T-helper 22 cell (primary cell): ENCODE results near the gene RPS8.
"Not testable (repeated sequence)": the region's sequence is repeated elsewhere in the genome, so short reads cannot be mapped to it uniquely, and the experiment has no call there.

Experiments used
- DNase-seq: peaks from one replicate; pipeline ENCODE4 v3.0.0-alpha.2; 2020; ENCODE audit warnings: low read depth

RPS8 gene

GRCh38 chr1:44775078-44775929 lies at the start of gene RPS8:
TSS of gene RPS8 (plus strand) at chr1:44775540. CDS start at chr1:44775597, 57 bp downstream.
- DNase-seq: peak; percentile 74

- DNase-seq: peak; percentile 78
Observed at GRCh38 chr1:44730741-44731512, 44.4 kb upstream of the RPS8 start, which contains the start of gene RNU5D-1. TSS of gene RNU5D-1 (minus strand) at chr1:44731170.

GRCh38 chr1:44733365-44733764 lies 42.0 kb upstream of the RPS8 start:
- DNase-seq: no peak

GRCh38 chr1:44733784-44734183 lies 41.6 kb upstream of the RPS8 start:
- DNase-seq: no peak

GRCh38 chr1:44735992-44736391 lies 39.3 kb upstream of the RPS8 start:
- DNase-seq: no peak

GRCh38 chr1:44738953-44739306 lies 36.4 kb upstream of the RPS8 start:
- not testable (repeated sequence) for DNase-seq

GRCh38 chr1:44739307-44740178 lies 35.8 kb upstream of the RPS8 start, which contains the start of gene KIF2C:
TSS of gene KIF2C (plus strand) at chr1:44739837. CDS start at chr1:44739933, 96 bp downstream.
- peak; percentile 92 for DNase-seq

- no peak for DNase-seq
Observed at GRCh38 chr1:44740179-44740617, 35.1 kb upstream of the RPS8 start.

- DNase-seq: no peak
Observed at GRCh38 chr1:44743211-44743610, 32.1 kb upstream of the RPS8 start.

- no peak for DNase-seq
Observed at GRCh38 chr1:44747878-44748277, 27.5 kb upstream of the RPS8 start.

GRCh38 chr1:44757420-44757819 lies 17.9 kb upstream of the RPS8 start:
- DNase-seq: no peak

- no peak for DNase-seq
Observed at GRCh38 chr1:44759077-44759476, 16.3 kb upstream of the RPS8 start.

- no peak for DNase-seq
Observed at GRCh38 chr1:44760876-44761275, 14.5 kb upstream of the RPS8 start.

GRCh38 chr1:44766421-44766820 lies 8.9 kb upstream of the RPS8 start:
- DNase-seq: not testable (repeated sequence)

- DNase-seq: no peak
Observed at GRCh38 chr1:44775930-44776729, 790 bp downstream of the RPS8 start.

- no peak for DNase-seq
Observed at GRCh38 chr1:44776730-44777068, 1.4 kb downstream of the RPS8 start.

GRCh38 chr1:44777547-44777946 lies 2.2 kb downstream of the RPS8 start:
- DNase-seq: no peak

- DNase-seq: no peak
Observed at GRCh38 chr1:44777969-44778635, 2.8 kb downstream of the RPS8 start.

GRCh38 chr1:44778705-44779576 lies 3.6 kb downstream of the RPS8 start:
- no peak for DNase-seq
